Activated naive CD8-positive, alpha-beta T cell treated with anti-CD3 and anti-CD28 coated beads, Interleukin-2, amount 50 U/mL, for 24 hours (primary cell): ENCODE results near the gene SLC16A6.
"Not testable (repeated sequence)": the region's sequence is repeated elsewhere in the genome, so short reads cannot be mapped to it uniquely, and the experiment has no call there.

Experiments used
- ATAC-seq: fragments of 150-1000 bp; cut with Tn5 transposase; one replicate; pipeline ENCODE4 v1.10.0; 2021
- DNase-seq: peaks from one replicate; pipeline ENCODE4 v3.0.0; 2021
- H3K27ac Mint-ChIP-seq: one replicate; pipeline ENCODE4 v1.8.0; 2021; ENCODE audit warnings: mild to moderate bottlenecking, mixed read lengths
- H3K27me3 Mint-ChIP-seq: one replicate; pipeline ENCODE4 v1.8.0; 2021; ENCODE audit warnings: mixed read lengths
- H3K36me3 Mint-ChIP-seq: one replicate; pipeline ENCODE4 v1.8.0; 2021; ENCODE audit warnings: low read depth, mixed read lengths
- H3K4me1 Mint-ChIP-seq: one replicate; pipeline ENCODE4 v1.8.0; 2021; ENCODE audit warnings: mixed read lengths
- H3K4me3 Mint-ChIP-seq: one replicate; pipeline ENCODE4 v1.8.0; 2021; ENCODE audit warnings: mild to moderate bottlenecking, moderate library complexity, mixed read lengths
- H3K9me3 Mint-ChIP-seq: one replicate; pipeline ENCODE4 v1.8.0; 2021; ENCODE audit warnings: mixed read lengths

Gene SLC16A6

DNA sequence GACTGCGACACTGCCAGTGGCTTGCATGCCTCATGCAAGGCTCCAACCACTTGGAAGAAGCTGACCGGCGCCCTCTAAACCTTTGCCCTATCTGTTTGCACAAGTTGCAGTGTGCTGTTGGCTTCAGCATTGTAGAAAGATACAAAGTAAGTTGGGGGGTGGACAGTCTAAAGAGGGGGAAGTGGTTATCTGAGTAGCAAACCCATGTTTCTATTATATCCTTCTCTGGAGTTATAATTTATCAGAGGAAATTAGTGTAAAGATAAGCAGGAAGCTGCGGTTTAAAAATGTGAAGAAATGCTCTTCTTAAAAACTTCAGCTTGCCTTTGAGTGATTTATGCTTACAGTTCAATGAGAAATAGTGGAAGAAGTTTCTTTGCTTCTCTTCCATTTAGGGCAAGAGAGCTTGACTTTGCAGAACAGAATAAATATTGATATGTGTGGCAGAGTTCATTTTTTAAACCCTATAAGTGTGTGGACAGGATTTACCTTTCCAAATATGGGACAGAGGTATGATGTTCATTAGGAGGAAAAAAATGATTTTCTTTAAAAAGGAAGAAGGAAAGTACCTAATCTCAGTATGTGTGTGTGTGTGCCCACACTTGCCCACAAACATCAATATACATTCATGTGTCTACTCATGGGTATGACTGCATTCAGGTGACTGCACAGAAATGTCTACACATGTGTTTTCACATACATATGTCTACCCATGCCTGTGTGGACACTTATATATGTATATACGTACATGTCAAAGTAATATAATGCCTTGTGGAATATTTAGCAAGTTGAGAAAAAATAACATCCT is 35.0 kb downstream of the SLC16A6 start:
- Mint-ChIP-seq H3K4me1 (peaks cover 88% of the 10 kb centered on the region), H3K27ac (peak overlapping the region; percentile 82), H3K27me3 (no peaks in the 10 kb centered on the region), H3K4me3 (no peak overlapping the region), H3K9me3 (no peaks in the 10 kb centered on the region), H3K36me3 (peaks cover 61% of the 10 kb centered on the region)
- ATAC-seq (peak; percentile 50), DNase-seq (no peak)

DNA sequence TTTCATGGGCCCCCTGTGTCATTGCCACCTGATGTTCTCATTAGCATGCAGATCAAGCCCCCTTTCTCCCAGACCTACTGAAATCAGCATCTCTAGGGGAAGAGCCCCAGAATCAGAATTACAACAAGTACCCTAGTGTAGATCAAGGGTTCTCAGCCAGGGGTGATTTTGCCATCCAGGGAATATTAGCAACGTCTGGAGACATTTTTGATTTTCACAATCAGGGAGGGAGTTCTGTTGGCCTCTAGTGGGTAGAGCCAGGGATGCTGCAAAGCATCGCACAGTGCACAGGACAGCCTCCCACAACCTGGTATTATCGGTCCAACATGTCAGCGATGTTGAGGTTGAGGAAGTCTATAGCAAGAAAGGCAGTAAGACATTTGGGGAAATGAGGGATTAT is 35.8 kb downstream of the SLC16A6 start:
- H3K9me3 Mint-ChIP-seq = no peaks in the 10 kb centered on the region
- peaks cover 89% of the 10 kb centered on the region for H3K4me1 Mint-ChIP-seq
- H3K27ac Mint-ChIP-seq = peak overlapping the region; percentile 82
- DNase-seq (no peak), ATAC-seq (no peak)
- H3K27me3 Mint-ChIP-seq = no peaks in the 10 kb centered on the region
- H3K4me3 Mint-ChIP-seq = no peak overlapping the region
- H3K36me3 Mint-ChIP-seq = peaks cover 67% of the 10 kb centered on the region

DNA sequence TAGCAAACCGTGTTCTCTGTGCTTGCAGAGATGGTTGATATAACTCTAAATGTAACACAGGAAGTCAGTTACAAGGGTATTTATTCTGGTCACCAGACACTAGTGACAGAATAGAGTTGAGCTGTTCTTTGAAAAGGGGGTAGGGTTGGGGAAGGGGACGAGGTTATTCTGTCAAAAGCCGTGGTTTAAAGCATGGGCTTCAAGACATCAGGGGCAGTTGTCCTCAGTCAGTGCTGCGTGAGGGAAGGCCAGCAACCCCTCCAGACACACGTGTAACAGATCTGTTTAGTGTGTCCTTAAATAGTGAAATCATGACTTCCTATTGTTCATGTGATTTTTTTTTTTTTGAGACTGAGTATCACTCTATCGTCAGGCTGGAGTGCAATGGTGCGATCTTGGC is 37.5 kb downstream of the SLC16A6 start:
- Mint-ChIP-seq H3K27ac (peak overlapping the region; percentile 71), H3K4me3 (peak overlapping the region; percentile 25), H3K4me1 (peaks cover 90% of the 10 kb centered on the region), H3K36me3 (peaks cover 74% of the 10 kb centered on the region)
- not testable (repeated sequence) for H3K27me3 Mint-ChIP-seq, H3K9me3 Mint-ChIP-seq, ATAC-seq, DNase-seq

DNA sequence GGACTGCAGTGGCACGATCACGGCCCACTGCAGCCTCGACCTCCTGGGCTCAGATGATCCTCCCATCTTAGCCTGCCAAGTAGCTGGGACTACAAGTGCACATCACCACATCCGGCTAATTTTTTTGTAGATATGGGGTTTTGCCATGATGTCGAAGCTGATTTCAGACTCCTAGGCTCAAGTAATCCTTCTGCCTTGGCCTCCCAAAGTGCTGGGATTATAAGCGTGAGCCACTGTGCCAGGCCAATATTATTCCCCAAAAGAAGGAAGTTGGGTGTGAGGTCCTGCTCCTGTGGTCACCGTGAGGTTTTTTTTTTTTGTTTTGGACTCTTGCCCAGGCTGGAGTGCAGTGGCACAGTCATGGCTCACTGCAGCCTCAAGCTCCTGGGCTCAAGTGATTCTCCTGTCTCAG is 41.6 kb downstream of the SLC16A6 start:
- Mint-ChIP-seq H3K4me3 (peak overlapping the region; percentile 83), H3K36me3 (peaks cover 41% of the 10 kb centered on the region), H3K4me1 (peaks cover 61% of the 10 kb centered on the region), H3K27me3 (no peaks in the 10 kb centered on the region), H3K27ac (peak overlapping the region; percentile 97), H3K9me3 (no peaks in the 10 kb centered on the region)
- DNase-seq (no peak), ATAC-seq (no peak)

DNA sequence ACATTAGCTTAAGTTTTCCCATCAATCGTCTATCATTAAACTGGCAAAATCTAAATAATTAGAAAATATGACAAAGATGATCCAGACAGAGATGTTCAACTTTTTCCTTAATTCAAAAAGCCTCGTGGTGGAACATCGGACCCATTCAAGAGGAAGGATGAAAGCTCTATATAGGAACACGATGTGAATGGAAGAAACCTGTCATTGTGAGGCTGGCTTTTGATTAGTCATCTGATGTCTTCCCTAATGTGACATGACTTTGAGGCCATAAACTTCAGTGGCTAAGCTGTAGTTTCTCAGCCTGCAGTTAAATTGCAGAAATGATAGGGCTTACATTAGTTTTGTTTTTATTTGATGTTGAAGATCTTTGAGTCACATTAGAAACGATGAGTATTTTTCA is 42.0 kb downstream of the SLC16A6 start:
- peak; percentile 31 for ATAC-seq
- no peaks in the 10 kb centered on the region for H3K27me3 Mint-ChIP-seq
- H3K4me3 Mint-ChIP-seq = peak overlapping the region; percentile 83
- peaks cover 57% of the 10 kb centered on the region for H3K4me1 Mint-ChIP-seq
- no peak for DNase-seq
- no peaks in the 10 kb centered on the region for H3K9me3 Mint-ChIP-seq
- peak overlapping the region; percentile 97 for H3K27ac Mint-ChIP-seq
- peaks cover 36% of the 10 kb centered on the region for H3K36me3 Mint-ChIP-seq

DNA sequence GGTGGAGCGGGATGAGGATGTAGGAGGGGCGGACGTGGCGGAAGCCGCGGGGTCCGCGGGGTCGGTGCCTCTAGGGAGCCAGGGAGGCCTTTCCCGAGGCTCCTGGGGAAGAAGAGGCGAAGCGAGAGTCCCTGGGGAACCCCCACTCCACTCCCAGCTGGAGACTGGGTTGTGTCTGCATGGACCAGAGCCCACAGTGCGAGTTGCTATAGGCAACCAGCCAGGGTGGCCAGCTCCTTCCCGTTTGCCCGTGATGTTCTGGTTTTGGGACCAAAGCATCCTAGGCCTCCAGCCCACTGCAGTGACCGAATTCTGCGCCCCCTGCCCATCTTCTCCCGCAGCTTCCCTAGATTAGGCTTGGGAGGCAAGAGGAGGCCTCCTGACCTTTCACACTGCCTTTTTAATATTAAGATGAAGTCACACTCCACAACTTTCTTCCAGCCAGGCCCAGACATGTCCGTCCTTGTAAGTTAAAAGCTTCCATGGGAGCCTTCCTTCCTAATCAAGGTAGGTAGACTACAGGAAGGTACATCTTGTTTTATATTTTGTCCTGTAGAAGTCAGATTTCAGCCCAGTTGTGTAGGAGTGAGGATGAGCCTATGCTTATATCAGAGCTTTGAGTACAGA is 42.6 kb downstream of the SLC16A6 start:
- Mint-ChIP-seq H3K4me1 (peaks cover 51% of the 10 kb centered on the region), H3K27me3 (no peaks in the 10 kb centered on the region), H3K36me3 (peaks cover 32% of the 10 kb centered on the region), H3K4me3 (peak overlapping the region; percentile 83), H3K27ac (peak overlapping the region; percentile 97), H3K9me3 (no peaks in the 10 kb centered on the region)
- DNase-seq (no peak), ATAC-seq (peak; percentile 47)

DNA sequence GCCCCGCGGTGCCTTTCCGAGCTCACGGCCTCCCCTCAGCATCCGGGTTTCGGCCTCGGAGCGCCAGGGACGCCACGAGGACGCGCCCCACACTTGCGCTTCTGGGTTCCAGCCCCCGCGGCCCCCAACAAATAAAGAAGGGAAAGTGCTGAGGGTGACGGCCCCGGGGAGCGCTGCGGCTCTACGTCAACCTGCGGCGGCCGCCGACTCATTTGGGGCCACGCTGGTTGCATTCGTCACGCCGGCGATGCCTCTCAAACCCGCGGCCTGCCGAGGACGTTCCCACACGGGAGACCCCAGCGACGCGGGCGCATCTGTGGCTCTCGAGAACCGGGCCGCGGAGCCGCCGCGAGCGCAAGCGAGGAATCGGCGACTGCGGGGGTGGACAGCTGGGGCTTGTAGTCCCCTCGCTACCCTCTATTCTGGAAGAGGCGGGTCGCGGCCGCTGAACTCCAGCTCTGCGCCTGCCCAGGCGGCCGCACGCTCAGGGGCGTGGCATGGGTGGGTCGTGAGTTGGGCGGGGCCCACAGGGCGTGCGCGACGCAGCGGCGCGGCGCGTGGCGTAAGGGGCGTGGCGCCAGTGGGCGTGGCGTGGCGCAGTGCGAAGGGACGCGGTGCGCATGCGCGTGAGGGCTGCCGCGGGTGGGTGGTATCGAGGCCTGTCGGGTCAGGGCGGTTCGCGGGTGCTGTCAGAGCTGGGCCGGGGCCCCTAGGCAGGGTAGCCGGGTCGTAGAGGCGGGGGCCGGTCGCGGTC is 43.3 kb downstream of the SLC16A6 start, which contains the start of gene AMZ2:
Gene AMZ2 (plus strand): TSS at position 599 of the 754 bp plus-strand sequence. CDS start 2,145 bp downstream, outside the sequence.
- DNase-seq (peak; percentile 99), ATAC-seq (peak; percentile 85)
- H3K36me3 Mint-ChIP-seq = peaks cover 25% of the 10 kb centered on the region
- H3K9me3 Mint-ChIP-seq = no peaks in the 10 kb centered on the region
- H3K27me3 Mint-ChIP-seq = no peaks in the 10 kb centered on the region
- H3K4me1 Mint-ChIP-seq = peaks cover 46% of the 10 kb centered on the region
- peak within 1 kb of the TSS; percentile 97 for H3K27ac Mint-ChIP-seq
- peak within 1 kb of the TSS; percentile 83 for H3K4me3 Mint-ChIP-seq

DNA sequence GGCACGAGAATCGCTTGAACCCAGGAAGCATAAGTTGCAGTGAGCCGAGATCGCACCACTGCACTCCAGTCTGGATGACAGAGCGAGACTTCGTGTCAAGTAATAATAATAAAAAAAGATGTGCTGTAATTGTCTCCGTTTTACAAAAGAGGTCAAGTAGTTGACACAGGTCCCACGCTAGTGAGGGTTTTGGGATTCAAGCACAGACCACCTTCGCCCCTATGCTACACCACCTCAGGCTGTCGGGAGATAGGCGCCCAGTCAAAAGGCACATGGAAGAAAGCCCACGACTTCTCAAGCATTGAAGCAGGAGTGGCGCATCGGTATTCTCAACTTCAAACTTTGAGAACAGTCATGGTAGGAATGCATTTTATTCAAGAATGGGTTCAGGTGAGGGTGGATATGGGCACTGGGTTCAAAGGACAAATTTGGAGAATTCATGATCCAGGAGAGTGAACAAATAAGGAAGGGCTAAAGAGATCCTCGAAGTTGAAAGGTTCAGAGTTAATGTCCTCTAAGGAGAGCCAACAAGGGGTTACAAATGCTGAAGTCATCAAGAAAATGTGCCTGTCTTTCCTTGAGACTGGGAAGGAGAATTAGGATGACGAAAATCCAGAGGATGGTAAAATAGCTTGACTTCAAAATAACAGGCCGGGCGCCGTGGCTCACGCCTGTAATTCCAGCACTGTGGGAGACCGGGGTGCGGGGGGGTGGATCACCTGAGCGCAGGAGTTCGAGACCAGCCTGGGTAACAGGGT is 44.5 kb downstream of the SLC16A6 start:
- no peak for ATAC-seq
- Mint-ChIP-seq H3K9me3 (no peaks in the 10 kb centered on the region), H3K36me3 (peaks cover 17% of the 10 kb centered on the region), H3K27ac (peak overlapping the region; percentile 89), H3K27me3 (no peaks in the 10 kb centered on the region), H3K4me3 (peak overlapping the region; percentile 83), H3K4me1 (peaks cover 38% of the 10 kb centered on the region)
- DNase-seq = no peak

DNA sequence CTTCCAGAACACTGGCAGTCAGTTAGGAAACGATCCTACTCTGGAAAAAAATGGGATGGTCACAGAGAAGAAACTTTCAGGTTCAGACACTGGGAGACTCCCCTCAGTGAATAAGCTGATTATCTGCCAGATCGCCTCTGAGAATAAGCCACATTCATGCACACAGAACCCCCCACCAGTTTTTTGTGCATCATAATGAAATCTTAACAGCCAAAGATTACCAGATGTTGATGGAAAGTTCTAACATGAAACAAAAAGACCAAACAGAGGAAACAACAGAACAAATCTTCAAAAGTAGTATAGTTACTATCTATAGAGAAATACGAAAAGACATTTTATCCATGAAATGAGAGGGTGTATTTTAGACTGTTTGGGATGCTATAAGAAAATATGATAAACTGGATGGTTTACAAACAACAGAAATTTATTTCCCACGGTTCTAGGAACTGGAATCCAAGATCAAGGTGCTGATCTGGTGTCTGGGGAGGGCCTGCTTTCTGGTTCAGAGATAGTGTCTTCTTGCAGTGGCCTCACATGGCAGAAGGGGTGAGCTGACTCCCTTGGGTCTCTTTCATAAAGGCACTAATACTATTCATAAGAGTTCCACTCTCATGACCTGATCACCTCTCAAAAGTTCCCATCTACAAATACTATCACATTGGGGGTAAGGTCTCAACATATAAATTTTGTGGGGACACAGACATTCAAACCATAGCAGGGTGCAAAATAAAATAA is 51.1 kb downstream of the SLC16A6 start:
- no peaks in the 10 kb centered on the region for H3K27me3 Mint-ChIP-seq
- peak overlapping the region; percentile 94 for H3K27ac Mint-ChIP-seq
- H3K9me3 Mint-ChIP-seq = no peaks in the 10 kb centered on the region
- peak overlapping the region; percentile 77 for H3K4me3 Mint-ChIP-seq
- no peak for ATAC-seq
- DNase-seq = no peak
- no peaks in the 10 kb centered on the region for H3K36me3 Mint-ChIP-seq
- peaks cover 55% of the 10 kb centered on the region for H3K4me1 Mint-ChIP-seq

DNA sequence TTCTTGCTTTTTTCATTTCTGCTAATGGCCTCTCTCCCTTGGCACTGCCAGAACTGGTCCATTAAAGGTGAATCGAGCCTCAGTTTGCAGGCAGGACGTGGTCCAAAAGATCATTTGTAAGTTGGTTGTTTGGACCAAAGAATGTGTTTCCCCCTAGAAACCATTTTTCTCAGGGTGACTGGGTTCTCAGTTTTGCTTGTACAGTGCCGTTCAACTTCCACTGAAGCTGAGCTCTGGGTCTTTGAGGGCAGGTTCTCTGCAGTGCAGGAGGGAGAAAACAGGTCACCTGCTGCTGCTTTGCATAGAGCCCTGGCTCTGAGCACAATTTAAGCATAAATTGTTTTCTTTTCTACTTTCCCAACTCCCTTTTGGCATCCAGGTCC is 52.1 kb downstream of the SLC16A6 start:
- no peaks in the 10 kb centered on the region for H3K27me3 Mint-ChIP-seq
- no peak for DNase-seq
- peak overlapping the region; percentile 77 for H3K4me3 Mint-ChIP-seq
- no peaks in the 10 kb centered on the region for H3K36me3 Mint-ChIP-seq
- H3K9me3 Mint-ChIP-seq = no peaks in the 10 kb centered on the region
- H3K27ac Mint-ChIP-seq = peak overlapping the region; percentile 94
- H3K4me1 Mint-ChIP-seq = peaks cover 63% of the 10 kb centered on the region
- peak; percentile 34 for ATAC-seq

DNA sequence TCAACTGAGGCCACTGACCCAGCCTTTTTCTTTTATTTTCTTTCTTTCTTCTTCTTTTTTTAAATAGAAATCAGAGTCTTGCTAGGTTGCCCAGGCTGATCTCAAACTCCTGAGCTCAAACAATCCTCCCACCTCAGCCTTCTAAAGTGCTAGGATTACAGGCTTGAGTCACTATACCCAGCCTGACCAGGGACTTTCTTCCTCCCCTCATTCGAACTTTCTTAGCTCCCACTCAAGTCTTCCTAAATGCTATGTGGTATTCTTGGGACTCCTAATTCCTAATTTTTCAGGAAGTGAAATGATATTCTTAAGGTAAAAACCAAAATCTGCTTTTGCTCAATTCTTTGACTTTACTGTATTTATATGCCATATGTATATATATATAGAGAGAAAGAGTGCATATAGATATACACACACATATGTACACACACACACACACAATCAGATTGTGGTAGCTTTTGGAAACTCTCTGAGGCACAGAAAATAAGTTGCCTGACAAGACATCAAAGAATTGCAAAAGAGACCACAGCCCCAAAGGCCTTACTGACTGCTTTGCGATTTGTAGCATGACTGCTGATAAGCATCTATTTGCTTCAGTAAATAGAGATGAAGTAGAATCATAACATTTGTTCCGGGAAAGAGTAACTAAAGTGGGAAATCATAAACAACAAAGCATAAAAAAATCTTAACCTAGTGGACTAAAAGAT is 52.6 kb downstream of the SLC16A6 start:
- Mint-ChIP-seq H3K9me3 (no peaks in the 10 kb centered on the region), H3K36me3 (no peaks in the 10 kb centered on the region), H3K27me3 (no peaks in the 10 kb centered on the region), H3K4me3 (peak overlapping the region; percentile 77), H3K27ac (peak overlapping the region; percentile 94), H3K4me1 (peaks cover 66% of the 10 kb centered on the region)
- peak; percentile 35 for ATAC-seq
- no peak for DNase-seq

DNA sequence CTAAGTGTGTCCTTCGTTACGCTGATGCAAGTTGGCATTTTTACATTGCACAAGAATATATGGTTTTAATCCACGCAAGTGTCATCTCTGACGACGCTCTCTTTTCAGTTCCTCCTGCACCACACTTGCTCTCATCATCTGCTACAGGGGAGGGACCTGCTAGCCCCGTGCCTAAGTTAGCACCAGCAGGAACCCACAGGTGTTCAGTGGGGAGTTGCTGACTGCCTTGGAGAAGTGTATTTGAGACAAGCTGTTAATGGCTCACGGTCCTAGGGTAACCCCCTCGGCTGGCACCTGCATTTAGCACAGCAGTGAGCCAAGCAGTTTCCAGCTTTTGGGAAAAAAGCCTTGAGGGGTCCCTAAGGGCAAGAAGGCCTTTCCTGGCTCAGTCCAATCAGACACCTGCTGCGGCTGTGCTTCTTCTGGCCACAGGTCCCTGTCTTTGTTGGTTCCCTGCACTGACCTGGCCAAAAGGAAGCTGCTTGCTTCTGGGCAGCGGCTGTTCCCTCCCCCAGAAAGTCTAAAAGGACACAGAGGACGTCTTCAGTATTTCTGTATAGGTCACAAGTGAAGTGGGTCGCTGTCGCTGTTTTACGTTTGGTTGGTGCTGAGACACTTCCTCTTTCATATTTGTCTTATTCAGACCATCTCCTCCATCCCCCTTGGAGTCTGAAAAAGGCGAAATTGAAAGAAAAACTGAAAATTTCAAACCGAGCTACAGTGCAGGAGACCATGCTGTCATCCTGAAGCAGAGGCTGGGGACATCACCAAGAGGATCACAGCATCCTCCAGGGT is 53.4 kb downstream of the SLC16A6 start:
- DNase-seq (peak; percentile 48), ATAC-seq (peak; percentile 64)
- peak overlapping the region; percentile 77 for H3K4me3 Mint-ChIP-seq
- not testable (repeated sequence) for H3K27me3 Mint-ChIP-seq, H3K9me3 Mint-ChIP-seq, H3K36me3 Mint-ChIP-seq
- H3K27ac Mint-ChIP-seq = peak overlapping the region; percentile 94
- H3K4me1 Mint-ChIP-seq = peaks cover 70% of the 10 kb centered on the region
